Measurements from ENCODE around the gene EXOC4.

- no peak for TF ChIP-seq CTCF (IDR thresholded peaks at IDR 0.05)
- no peak for TF ChIP-seq POLR2A (IDR thresholded peaks at IDR 0.05)
- no peak for TF ChIP-seq POLR2AphosphoS5 (IDR thresholded peaks at IDR 0.05)
Measured at GRCh38 chr7:133703547-133703946, 450.7 kb downstream of the EXOC4 start.
